Measurements from ENCODE around the gene DYNC1H1. TPM values are rescaled to one million over a fixed set of nuclear protein-coding genes. Genes with fewer than 3 reads are reported as not detected.

DYNC1H1 gene
- total RNA-seq, 1 experiment from 2014 or later, result 361 TPM

DNA sequence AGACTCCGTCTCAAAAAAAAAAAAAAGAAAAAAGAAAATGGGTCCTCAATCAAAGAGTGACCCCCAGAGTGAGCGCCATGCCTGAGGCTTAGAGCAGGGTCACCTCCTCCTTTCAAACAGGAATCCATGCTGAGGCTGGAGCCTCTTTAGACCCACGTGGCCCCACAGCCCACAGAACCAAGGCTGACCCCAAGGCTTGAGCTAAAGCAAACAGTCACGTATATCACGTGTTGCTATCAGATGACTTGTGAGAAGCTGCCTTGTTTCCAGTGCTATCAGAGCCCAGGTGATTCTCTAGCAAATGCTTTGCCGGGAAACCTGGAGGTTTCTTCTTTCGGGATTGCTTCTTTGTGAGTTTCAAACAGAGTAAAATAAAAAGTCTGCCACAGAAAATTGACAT, 31.7 kb upstream of the DYNC1H1 start:
- ATAC-seq (no peak), DNase-seq (ENCODE audit: low read depth, low spot score) (no peak)
- H3K4me3 ChIP-seq (replicated peaks in 1 of 2; ENCODE audit: low read depth in 1 of 2, low read length in 2 of 2), result no peak overlapping the region
- no peak overlapping the region for H3K4me2 ChIP-seq (ENCODE audit: low read length)
- no peaks in the 10 kb centered on the region for H4K20me1 ChIP-seq (ENCODE audit: insufficient read depth)
- ChIA-PET POLR2A (no interaction called here), CTCF (no interaction called here), RAD21 (ENCODE audit: low non-redundant PET in 1 of 2, low total read pairs in 2 of 2, uncharacterized antibody in 2 of 2, unreplicated experiment in 2 of 2) (interaction anchor here in 1 of 2 experiments (1.0 kb wide), 1 partner anchor 161 kb away, joined by 3 read pairs; no protein-coding TSS in a partner anchor)
- H2AFZ ChIP-seq (ENCODE audit: low read depth, low read length, poor library complexity, severe bottlenecking), result no peak overlapping the region
- H3K9me2 ChIP-seq (ENCODE audit: insufficient read depth), result no peaks in the 10 kb centered on the region
- no peaks in the 10 kb centered on the region for H3K4me1 ChIP-seq (ENCODE audit: control insufficient read depth in 1 of 2, insufficient read depth in 2 of 2, low read length in 2 of 2)
- no peaks in the 10 kb centered on the region for H3K9me3 ChIP-seq (ENCODE audit: control insufficient read depth in 1 of 2, insufficient read depth in 1 of 2, low read depth in 1 of 2, low read length in 2 of 2)
- intact Hi-C loops (cut with micrococcal nuclease), result no loop called here
- TF ChIP-seq EGR1 (IDR thresholded peaks at IDR 0.05; ENCODE audit: low read depth) (no peak), SP1 (IDR thresholded peaks at IDR 0.05; ENCODE audit: low read depth) (no peak), EZH2 (IDR thresholded peaks at IDR 0.05) (no peak), FOSL1 (IDR thresholded peaks at IDR 0.05; ENCODE audit: low read depth) (no peak), CBX3 (IDR thresholded peaks at IDR 0.05; ENCODE audit: low read depth) (no peak), TCF7L2 (IDR thresholded peaks at IDR 0.05; ENCODE audit: borderline replicate concordance, extremely low read depth, insufficient read depth, insufficient read length) (no peak), POLR2AphosphoS5 (IDR thresholded peaks at IDR 0.05; ENCODE audit: low read depth, low read length) (no peak), ELF1 (IDR thresholded peaks at IDR 0.05; ENCODE audit: borderline replicate concordance, low read depth) (no peak), SIN3A (IDR thresholded peaks at IDR 0.05; ENCODE audit: low read depth) (no peak), YY1 (IDR thresholded peaks at IDR 0.05; ENCODE audit: extremely low read depth, insufficient replicate concordance, low read depth, low read length) (no peak), JUND (IDR thresholded peaks at IDR 0.05) (no peak), ZNF274 (IDR thresholded peaks at IDR 0.05; ENCODE audit: low read depth, low read length) (no peak), RAD21 (IDR thresholded peaks at IDR 0.05; ENCODE audit: low read depth) (no peak), SRF (IDR thresholded peaks at IDR 0.05; ENCODE audit: low read depth) (no peak), CEBPB (IDR thresholded peaks at IDR 0.05; ENCODE audit: low read depth) (no peak), POLR2A (IDR thresholded peaks at IDR 0.05; ENCODE audit: borderline replicate concordance, extremely low read depth, insufficient read depth, insufficient read length) (no peak), ZFX (IDR thresholded peaks at IDR 0.05) (no peak)
- TF ChIP-seq, protein P1, sequence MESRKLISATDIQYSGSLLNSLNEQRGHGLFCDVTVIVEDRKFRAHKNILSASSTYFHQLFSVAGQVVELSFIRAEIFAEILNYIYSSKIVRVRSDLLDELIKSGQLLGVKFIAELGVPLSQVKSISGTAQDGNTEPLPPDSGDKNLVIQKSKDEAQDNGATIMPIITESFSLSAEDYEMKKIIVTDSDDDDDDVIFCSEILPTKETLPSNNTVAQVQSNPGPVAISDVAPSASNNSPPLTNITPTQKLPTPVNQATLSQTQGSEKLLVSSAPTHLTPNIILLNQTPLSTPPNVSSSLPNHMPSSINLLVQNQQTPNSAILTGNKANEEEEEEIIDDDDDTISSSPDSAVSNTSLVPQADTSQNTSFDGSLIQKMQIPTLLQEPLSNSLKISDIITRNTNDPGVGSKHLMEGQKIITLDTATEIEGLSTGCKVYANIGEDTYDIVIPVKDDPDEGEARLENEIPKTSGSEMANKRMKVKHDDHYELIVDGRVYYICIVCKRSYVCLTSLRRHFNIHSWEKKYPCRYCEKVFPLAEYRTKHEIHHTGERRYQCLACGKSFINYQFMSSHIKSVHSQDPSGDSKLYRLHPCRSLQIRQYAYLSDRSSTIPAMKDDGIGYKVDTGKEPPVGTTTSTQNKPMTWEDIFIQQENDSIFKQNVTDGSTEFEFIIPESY (IDR thresholded peaks at IDR 0.05; ENCODE audit: extremely low read depth, insufficient replicate concordance, low read length), result no peak
- TF ChIP-seq, protein P2, sequence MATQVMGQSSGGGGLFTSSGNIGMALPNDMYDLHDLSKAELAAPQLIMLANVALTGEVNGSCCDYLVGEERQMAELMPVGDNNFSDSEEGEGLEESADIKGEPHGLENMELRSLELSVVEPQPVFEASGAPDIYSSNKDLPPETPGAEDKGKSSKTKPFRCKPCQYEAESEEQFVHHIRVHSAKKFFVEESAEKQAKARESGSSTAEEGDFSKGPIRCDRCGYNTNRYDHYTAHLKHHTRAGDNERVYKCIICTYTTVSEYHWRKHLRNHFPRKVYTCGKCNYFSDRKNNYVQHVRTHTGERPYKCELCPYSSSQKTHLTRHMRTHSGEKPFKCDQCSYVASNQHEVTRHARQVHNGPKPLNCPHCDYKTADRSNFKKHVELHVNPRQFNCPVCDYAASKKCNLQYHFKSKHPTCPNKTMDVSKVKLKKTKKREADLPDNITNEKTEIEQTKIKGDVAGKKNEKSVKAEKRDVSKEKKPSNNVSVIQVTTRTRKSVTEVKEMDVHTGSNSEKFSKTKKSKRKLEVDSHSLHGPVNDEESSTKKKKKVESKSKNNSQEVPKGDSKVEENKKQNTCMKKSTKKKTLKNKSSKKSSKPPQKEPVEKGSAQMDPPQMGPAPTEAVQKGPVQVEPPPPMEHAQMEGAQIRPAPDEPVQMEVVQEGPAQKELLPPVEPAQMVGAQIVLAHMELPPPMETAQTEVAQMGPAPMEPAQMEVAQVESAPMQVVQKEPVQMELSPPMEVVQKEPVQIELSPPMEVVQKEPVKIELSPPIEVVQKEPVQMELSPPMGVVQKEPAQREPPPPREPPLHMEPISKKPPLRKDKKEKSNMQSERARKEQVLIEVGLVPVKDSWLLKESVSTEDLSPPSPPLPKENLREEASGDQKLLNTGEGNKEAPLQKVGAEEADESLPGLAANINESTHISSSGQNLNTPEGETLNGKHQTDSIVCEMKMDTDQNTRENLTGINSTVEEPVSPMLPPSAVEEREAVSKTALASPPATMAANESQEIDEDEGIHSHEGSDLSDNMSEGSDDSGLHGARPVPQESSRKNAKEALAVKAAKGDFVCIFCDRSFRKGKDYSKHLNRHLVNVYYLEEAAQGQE (IDR thresholded peaks at IDR 0.05; ENCODE audit: low read depth), result no peak
- TF ChIP-seq, protein P3, sequence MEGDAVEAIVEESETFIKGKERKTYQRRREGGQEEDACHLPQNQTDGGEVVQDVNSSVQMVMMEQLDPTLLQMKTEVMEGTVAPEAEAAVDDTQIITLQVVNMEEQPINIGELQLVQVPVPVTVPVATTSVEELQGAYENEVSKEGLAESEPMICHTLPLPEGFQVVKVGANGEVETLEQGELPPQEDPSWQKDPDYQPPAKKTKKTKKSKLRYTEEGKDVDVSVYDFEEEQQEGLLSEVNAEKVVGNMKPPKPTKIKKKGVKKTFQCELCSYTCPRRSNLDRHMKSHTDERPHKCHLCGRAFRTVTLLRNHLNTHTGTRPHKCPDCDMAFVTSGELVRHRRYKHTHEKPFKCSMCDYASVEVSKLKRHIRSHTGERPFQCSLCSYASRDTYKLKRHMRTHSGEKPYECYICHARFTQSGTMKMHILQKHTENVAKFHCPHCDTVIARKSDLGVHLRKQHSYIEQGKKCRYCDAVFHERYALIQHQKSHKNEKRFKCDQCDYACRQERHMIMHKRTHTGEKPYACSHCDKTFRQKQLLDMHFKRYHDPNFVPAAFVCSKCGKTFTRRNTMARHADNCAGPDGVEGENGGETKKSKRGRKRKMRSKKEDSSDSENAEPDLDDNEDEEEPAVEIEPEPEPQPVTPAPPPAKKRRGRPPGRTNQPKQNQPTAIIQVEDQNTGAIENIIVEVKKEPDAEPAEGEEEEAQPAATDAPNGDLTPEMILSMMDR (IDR thresholded peaks at IDR 0.05 in 2 of 3, conservative IDR thresholded peaks at IDR 0.05 in 1 of 3; ENCODE audit: borderline replicate concordance in 1 of 3, insufficient read depth in 1 of 3, low read depth in 2 of 3, low read length in 2 of 3), result no peak
- no peaks in the 10 kb centered on the region for H3K79me2 ChIP-seq (ENCODE audit: insufficient read depth, low read length)
- no TSS peak for BruUV-seq (replicated peaks)
- no peaks in the 10 kb centered on the region for H3K36me3 ChIP-seq (ENCODE audit: control insufficient read depth in 1 of 2, insufficient read depth in 2 of 2, low read length in 2 of 2)
- 0 out of 2 replicates have a peak, but pooled peaks cover 4% of the 10 kb centered on the region for H3K27me3 ChIP-seq (ENCODE audit: insufficient read depth, low read length)
- no peak overlapping the region for H3K9ac ChIP-seq (ENCODE audit: low read length)
- H3K27ac ChIP-seq (ENCODE audit: low read depth, low read length), result no peak overlapping the region

Data from HCT116 (cell line).